ENCODE results near the gene CCR5AS.

DNA sequence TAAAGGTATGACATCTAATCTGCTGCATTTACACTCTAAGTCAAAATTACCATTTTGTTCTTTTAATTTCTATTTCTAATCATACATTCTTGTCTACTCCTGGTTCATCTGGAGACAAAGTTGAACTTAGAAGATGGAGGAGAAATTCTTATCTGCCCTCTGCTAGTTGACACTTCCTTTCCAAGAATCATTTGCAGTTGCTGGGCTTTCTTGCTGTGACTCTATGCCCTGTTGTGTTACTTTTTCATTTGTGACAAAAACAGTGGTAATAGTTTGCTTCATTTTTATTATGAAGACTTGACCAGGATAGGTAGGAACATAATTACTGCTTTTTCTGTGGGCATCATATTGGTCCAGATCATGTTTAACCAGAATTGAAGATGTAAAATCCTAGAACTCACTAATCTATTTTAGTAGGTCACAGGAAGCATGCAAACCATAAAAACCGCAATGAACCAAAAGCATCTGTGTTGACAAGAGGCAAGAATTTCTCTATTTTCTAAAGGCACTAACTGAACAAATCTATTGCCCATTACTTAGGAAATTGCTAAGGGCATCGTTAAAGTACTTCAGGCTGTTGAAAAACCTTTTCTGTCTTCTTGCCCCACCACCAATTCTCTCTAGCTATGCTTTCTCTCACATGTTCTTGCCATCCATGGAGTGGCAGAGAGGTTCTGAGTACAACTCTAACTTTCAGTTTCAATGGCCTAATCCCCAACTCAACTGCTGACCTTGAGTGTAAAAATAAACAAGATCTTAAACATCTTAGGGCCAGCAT lies 57.2 kb downstream of the CCR5AS start:
- TF ChIP-seq POLR2A (IDR thresholded peaks at IDR 0.05), result no peak
- TF ChIP-seq, protein P1, sequence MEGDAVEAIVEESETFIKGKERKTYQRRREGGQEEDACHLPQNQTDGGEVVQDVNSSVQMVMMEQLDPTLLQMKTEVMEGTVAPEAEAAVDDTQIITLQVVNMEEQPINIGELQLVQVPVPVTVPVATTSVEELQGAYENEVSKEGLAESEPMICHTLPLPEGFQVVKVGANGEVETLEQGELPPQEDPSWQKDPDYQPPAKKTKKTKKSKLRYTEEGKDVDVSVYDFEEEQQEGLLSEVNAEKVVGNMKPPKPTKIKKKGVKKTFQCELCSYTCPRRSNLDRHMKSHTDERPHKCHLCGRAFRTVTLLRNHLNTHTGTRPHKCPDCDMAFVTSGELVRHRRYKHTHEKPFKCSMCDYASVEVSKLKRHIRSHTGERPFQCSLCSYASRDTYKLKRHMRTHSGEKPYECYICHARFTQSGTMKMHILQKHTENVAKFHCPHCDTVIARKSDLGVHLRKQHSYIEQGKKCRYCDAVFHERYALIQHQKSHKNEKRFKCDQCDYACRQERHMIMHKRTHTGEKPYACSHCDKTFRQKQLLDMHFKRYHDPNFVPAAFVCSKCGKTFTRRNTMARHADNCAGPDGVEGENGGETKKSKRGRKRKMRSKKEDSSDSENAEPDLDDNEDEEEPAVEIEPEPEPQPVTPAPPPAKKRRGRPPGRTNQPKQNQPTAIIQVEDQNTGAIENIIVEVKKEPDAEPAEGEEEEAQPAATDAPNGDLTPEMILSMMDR (IDR thresholded peaks at IDR 0.05 in 4 of 5, conservative IDR thresholded peaks at IDR 0.05 in 1 of 5), result no peak
